GM21825 (cell line): ENCODE measurements around the gene SYT15.

ENCODE experiments used
- ATAC-seq: cut with Tn5 transposase; IDR thresholded peaks from one replicate; pipeline ENCODE4 v1.9.1; 2021; ENCODE audit warnings: mild to moderate bottlenecking, moderate library complexity; ENCODE audit not compliant: unreplicated experiment

SYT15 gene

DNA sequence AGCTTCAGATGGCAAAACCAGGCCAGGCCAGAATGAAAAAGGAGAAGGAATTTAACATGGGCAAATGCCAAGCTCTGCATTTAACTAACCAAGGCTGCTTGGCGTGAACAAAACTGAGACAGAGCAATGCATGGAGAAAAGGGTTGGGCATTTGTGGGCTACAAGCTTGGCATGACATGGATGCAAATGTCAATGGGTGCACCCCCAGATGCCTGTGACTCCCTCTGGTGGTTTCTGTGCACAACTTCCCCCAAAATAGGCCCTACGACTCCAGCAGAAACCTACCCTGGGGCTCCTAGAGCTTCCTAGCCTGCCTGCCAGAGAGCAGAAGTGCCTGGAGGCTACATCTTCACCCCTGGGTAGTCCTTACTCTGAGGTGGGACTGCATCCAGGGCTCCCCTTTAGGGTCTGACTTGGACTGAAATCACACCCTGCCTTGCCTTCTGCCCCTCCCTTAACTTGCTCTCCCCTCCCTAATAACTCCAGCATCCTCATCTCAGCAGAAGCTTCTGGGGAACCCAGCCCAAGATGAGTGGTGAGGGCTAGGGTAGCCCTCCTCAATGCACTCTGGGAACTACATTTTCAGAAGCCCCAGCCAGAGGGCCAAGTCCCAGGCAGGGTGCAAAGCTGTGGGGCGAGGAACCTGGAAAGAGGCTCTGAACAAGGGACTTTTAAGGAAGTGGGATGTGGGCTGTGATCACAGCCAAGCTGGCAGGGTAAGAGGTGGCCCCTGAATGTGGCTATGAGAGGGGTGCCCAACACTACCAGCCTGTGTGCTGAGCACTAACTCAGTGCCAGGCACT lies 33.7 kb upstream of the SYT15 start:
- ATAC-seq, result no peak

DNA sequence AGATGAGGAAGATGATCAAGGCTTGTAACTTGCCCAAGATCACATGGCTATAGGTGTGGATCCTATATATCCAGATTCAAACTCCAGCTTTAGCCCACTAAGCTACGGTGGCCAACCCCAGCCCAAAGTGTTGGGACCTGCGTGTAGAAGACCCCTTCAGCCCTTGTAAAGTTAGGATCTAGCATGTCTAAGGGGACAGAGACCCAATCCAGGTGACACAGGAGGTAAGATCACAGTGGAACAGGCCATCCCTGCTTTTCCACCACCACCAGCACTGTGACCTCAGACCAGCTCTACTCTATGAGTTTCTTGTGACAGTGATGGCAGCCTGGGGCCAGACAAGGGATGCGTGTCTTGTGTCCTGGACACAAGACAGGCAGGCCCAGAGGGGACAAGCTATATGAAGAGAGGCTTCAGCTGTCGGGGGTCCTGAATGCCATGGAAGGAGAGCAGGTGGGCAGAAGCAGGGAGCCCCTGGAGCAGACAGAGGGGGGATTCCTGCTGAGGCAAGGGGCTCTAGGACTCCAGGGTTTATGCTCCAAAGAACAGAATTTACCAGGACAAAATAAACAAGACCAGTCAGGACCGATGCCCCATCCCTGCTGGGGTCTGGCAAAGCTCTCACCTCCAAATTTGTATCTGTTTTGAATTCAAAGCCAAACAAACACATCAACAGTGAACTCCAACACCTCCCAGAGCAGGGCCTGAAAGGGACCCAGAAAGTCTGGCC lies 32.9 kb upstream of the SYT15 start:
- ATAC-seq, result no peak

DNA sequence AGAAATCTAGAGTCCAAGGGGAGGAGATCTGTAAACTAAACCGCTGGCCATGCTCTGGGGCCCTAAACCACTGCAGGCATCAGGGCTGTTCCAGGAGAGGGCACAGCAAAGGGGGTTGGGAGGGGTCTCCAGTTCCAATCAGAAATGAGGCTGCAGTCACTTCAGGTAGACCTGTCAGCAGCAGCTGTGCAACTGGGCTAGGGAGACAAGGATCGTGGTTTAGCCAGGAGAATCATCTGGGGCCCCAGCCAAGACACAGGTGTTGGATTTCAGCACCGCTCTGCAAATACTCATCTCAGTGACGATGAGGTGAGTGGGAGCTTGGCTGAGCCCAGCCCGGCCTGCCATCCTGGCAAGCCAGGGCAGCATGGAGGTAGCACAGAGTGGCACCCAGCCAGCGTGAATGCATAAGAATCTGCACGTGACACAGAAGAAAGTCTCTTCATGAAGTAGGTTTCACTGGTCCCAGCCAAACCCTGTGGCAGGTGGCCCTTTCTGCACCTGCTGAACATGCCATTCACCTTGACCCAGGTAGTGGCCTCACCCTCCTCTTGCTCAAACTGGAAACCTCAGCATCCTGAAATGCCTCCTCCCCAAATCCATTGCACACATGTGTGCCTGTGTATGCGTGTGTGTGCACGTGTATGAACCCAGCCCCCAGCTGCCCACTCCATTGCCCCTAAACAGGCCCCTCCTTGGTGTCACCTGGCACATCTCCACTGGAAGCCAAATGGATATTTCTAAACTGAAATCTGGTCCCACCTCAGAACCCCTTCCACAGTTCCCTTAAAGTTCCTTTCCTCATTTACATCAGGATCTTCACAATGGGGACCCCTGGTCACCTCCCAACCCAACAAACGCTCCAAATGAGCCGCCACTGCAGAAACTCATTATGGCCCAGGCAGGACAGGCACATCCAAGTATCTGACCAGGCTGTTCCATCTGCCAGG lies 32.1 kb upstream of the SYT15 start:
- ATAC-seq, result no peak

DNA sequence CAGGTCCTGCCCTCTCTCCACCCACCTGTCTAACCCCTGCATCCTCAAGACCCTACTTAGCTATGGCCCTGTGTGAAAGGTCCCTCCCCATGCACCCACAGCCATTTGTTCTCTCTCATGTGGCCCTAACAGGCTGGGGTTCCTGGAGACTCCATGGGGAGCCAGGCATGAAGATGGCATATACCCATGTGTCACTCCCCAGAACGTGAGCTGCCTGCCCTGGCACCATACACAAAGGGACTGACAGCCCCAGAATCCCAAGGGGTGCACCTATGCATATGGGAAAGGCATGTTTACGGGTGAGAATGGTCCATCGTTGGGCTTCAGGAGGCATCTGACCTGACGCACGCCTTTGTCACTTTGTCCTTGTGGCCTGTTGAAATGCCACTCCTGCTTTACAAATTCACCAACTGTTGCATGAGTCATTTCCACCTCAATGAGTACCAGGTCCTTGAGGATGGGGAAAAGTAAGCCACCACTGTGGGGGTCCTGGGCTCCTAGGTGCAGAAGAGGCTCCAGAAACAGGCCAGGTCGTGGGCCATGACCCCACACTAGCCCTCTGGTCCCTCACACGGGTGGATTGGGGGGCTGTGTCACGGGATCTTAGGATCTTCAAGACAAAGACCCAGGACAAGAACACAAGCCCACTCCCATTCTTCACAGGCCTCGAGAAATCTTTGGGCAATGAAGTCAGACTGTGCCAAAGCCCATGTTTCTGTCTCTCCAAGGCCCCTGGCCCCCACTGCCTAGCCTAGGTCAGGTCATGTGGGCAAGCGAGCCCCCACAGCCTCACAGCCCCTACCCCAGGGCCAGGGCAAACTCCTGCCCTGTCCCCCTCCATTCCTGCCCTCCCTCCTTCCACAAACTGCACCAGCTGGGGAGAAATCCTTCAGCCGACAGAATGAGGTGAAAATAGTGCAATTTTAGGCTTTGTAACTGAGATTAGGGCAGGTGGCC lies 31.1 kb upstream of the SYT15 start:
- ATAC-seq, result no peak

DNA sequence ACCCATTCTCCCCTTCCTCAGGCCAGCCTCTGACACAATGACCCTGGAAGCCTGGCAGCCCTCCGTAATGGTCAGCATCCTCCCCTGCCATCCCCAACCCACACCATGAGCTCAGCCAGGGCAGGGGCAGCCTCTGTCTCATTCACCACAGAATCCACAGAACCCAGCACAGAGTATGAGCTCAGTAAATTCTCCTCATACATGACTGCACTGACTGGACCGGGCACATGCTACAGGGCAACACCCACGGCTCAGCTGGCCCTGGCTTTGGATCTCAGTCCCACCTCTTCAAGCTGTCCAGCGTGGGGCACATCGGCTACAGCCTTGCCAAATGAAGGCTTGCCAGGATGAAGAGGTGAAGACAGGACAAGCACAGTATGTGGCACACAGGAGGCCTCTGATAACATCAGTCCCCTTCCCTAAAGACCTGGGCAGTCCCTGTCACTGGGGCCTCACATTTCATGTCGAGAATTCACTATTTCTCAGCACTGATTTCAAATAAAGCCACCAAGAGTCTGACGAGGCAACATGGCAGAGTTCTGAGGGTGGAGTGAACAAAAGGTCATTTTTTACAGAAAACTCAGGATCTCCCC lies 30.3 kb upstream of the SYT15 start:
- ATAC-seq, result no peak

DNA sequence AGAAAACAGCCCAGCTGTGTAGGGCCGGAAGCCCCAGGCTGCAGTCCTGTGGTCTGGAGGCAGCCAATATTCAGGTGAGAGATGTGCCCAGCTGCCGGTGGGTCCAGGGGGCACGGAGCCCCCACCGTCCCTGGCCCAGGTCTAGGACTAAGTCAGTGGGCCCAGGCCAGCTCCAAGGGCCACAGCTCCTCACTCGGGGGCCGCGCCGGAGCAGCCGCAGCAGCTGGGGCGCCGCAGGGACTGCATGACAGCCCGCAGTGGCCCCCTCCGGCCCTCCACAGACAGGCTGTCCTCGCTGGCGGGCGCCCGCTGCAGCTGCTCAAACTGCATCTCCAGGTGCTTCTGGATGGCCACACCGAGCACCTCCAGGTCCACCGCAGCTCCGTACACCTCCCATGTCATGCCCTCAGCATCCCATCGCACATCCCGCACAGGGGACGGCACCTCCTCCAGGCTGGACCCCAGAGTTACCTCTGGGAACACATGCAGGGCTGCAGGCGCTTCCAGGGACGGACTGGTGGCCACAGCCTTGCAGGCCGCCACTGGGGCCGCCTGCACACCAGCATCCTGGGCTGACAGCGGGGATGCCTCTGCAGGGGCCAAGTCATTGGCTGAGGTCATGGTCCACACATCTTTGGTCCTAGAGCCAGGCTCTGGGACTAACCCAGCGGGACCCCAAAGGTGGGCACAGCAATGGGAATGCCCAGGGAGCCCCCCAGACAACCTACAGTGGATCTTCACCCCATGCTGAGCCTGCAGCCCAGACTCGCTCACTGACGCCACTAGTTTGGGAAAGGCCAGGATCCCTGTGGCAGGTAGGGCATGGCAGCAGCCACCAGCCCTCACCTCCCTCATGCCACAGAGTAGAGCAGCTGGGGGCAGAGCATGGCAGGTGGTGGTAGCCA lies 29.5 kb upstream of the SYT15 start:
- ATAC-seq, result no peak

DNA sequence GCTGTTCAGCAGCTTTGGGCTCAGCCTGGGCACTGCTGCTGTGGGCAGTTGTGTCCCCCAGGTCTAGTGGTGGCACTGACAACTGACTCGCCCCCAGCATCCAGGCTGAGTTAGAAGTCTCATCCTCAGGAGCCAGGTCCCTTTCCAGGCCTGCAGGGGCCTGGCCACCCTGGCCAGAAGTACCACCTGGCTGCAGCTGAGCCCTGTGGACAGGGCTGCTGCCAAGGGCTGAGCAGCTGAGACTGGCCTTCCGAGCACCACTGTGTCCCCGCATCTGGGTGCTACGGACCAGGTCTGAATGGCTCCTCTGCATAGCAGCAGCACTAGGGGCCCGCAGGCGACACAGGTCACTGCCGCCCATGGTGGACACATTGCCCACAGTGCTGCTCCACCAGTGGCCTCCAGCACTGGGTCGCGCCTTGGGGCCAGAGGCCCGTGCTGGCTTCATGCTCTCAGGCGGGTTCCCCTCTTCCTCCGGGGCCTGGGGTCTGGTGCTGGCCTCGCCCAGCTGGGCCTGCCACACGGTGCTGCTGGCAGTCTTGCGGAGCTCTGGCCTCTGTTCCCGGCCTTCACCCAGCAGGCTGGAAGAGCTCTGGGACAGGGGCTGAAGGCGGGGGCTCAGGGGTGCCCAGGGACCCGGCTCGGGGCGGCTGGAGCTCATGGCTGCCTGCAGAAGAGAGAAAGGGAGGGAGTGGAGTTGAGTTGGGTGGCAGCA lies 28.7 kb upstream of the SYT15 start:
- ATAC-seq, result no peak

DNA sequence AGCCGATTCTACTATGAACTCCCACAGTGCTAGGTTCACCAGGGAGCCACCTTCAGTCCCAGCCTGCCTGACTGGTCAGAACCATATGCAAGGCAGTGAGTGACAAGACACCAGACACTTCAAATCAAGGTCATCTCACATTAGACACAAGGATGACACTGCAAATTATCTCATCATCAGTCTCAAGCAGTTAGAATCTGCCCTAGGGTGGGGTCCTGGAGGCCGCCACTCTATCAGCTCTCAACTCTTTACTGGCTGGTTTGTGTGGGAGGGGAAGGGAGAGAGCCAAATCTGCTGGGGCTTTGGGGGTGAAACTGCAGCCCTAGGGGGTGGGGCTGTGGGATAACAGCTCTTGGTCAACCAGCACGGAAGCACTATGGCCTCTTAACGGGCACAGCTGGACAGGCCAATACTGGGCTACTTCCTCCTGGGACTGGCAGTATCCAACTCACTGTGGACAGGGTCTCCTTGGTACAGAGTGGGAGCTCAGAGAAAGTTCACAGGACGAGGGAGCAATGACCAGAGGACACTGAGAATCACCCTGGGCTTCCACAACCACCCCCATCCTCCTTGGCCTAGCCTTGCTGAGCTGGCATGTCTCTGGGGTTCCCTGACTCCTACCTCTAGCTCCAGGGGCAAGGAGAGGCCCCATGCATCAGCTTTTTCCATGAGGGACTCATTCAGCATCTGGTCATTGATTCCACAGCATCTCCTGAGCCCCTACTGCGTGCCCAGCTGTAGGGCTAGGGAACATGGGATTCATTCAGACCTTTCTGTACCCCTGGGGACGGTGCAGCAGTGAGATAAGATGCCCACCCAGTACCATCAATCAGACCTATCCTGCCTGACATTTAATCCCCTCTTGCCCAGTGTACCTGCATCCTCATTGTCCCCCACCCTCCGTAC lies 27.9 kb upstream of the SYT15 start:
- no peak for ATAC-seq

DNA sequence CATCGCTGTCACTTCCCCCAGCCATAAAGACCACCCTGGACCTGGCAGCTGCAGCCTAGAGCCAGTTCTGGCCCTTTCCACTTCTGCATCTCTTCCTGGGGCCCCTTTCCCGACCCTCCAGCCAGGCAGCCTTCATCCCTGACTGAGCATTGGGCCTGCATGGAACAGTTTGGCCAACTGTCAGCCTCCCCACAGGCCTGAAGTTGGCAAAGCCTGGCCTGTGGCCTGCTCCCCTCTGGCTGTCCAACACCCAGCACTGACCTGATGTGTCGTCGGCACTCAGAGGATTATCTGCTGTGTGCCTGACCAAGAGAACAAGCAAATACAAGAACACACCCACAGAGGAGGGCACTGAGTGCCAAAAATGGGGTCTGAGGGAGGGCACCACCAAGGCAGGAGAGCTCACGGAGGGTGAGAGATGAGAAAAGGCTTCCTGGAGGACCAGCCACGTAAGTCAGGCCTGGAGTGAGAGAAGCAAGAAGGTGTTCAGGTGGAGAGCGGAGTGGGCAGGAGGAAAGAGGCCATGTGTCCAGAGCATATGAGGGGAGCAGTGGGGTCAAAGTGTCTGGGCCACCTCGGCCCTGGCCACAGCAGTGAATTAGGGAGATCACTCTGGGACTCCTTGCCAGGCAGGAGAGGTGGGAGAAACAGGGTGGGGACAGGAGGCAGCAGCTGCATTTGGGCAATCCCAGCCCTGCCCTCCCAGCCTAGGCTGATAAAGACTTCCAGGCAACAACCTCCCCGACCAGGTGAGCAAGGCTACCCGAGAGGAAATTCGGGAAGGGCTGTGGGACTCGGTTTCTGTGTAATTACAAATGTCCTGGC lies 27.0 kb upstream of the SYT15 start:
- no peak for ATAC-seq

DNA sequence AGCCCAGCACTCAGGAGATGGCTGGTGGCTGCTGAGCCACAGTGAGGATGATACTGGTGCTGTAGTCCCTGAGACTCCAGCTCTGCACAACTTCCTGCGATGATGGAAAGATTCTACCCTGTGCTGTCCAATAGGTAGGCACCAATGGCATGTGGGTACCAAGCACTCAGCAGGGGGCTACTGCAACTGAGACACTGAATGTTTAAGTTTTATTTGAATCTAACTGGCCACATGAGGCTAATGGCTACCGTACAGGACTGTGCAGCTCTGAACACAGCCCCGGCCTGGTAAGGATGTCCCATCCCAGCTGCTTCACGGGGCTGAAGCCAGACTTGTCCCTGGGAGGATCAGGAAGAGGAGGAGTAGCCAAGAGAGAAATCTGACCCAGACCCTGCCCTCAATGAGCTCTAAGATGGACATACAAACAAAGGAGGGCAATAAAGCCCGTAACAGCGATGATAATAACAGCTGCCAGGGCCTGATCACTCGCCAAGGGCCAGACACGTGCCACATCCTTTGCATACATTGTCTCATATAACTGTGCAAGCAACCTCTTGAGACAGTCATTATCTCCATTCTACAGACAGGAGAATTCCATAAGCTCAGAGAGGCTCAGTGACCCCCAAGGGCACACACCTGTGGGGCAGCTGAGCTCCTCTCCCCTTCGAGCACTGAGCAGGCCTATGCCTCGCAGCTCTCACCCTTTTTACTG lies 26.2 kb upstream of the SYT15 start:
- ATAC-seq, result no peak

DNA sequence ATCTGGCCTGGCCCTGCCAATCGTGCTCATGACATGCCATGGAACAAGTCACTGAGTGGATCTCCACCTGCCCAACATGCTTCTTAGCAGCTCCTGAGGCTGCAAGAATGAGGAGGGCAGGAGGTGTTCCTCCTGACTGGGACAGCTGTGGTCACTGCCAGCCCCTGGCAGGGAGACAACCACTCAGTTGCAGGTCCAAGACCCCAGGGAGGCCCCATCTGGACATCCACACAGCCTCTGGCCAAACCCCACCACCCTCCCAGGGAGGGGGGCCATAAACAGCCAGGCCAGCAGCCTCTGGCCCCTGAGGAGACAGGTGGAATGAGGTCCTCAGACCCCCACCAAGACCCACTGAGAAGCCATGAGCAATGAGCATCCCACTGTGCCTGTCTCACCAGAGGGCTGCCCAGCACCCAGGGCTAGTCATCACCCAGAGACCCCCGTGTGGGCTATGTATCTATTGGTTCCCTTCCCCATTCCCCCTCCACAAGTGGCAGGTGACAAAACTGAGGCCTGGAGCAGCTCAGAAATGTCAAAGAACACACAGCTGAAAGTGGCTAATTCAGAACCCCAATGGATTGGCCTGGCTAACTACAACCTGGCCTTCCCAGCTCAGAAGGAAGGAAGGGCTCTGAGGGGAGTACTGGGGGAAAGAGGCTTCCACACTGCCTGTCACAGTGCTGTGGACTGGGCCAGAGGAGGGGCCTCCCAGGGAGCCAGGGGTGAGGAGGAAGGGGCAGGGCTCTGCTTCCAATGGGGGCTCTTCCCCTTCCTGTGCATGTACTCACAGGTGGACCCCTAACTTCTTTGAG lies 25.5 kb upstream of the SYT15 start:
- ATAC-seq, result no peak

DNA sequence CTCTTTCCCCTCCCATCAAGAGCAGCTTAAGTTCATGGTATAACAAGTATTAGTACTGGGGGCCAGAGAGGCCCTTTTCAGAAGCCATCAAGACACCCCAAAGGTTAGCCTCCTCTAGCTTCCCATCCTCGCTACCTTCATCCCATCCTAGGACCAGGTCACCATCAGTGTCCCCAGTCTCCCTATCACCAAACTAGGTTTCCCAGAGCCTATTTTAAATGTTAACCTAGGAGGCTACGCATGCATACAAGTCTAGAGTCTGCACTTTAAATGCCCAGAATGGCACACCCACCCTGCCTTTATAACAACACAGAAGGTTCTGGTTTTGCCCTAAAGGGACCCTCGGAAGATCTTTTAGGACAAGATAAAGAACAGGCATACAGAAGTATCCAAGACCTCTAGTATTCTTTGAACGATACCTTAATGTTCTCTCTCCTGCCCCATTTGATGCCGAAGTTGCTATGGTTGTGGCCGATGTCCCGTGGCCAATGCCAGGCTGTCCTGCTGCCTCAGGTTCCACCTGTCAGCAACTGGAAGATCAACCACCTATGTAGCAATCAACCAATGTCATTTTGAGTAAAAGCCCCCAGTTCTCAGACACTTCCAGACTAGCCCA lies 24.7 kb upstream of the SYT15 start:
- no peak for ATAC-seq

DNA sequence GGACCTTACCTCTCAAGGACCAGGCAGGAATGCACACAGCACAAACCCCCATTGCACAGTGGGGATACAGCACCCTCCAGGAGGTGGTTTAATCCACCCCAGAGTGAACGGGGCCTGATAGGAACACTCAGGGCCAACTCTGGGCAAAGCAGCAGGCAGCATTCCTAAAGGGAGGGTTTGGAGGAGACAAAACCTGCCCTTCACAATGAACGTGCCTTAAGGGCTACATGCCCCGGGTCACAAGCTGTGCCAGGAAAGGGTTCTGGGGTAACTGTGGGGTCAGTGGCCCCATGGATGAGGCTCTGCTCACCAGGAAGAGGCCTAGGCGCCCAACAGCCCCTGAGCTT lies 23.6 kb upstream of the SYT15 start:
- ATAC-seq, result no peak

DNA sequence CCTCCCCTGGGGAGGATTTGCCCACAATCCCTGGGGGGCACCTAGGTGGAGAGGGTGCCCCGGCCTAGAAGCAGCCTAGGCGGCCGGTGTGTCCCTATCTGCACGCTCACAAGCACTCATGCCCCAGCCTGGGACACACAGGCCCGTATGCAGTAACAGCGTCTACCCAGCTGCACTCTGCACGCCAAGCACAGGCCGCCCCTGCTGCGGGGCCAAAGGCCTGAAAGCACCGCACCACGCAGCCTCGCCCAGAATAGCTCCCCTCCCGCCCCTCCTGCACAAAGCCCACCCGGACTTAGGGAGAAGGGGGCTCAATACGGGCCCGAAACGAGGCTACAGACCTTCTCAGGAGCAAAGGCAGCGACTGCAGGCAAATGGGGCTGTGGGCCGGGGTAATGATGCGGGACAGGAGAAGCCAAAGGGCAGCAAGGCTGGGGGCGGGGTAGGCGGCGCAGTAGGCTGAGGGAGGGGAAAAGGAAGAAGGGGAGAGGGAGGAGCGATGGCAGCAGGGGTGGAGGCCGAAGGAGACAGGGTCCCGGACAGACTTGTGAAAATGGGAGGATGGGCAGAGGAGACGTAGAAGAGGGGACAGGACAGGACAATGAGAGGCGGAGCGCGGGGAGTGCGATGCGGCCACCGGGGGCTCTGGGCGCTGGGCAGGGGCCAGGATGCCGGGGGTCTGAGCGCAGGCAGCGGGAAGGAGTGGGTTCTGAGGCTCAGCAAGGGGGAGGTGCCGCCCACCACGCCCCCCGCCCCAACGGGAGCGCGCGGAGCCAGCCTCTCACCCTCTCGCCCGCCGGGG lies 23.0 kb upstream of the SYT15 start:
- no peak for ATAC-seq
